Right cardiac atrium (tissue), 5 donors: ENCODE measurements around the gene RBPJ. TPM values are rescaled to one million over a fixed set of nuclear protein-coding genes. Genes with fewer than 3 reads are reported as not detected.

ENCODE experiments used
- ATAC-seq, 2 donors: fragments of 200-7000 bp; cut with Tn5 transposase; one replicate each; pipeline versions ENCODE4 v1.8.0 to v1.9.1; 2020; ENCODE audit warnings: moderate library complexity in 2 of 2, mild to moderate bottlenecking in 1 of 2
- DNase-seq, 3 donors: peaks; one replicate each; pipeline ENCODE4 v3.0.0-alpha.2; 2020
- H3K27ac ChIP-seq: one replicate; pipeline ENCODE4 v1.5.1; 2013; ENCODE audit warnings: mild to moderate bottlenecking, low read length, control low read depth, moderate library complexity
- H3K27me3 ChIP-seq: one replicate; pipeline ENCODE4 v1.6.1; 2013; ENCODE audit not compliant: control insufficient read depth, insufficient read depth
- H3K4me1 ChIP-seq: one replicate; pipeline ENCODE4 v1.6.1; 2013; ENCODE audit warnings: low read length; ENCODE audit not compliant: control insufficient read depth, insufficient read depth
- H3K4me3 ChIP-seq: one replicate; pipeline ENCODE4 v1.5.1; 2013; ENCODE audit warnings: low read length, control low read depth
- H3K9me3 ChIP-seq: one replicate; pipeline ENCODE4 v1.6.1; 2013; ENCODE audit warnings: low read length; ENCODE audit not compliant: control insufficient read depth
- WGBS: extraction: QIAGEN DNeasy Blood & Tissue Kit; methylation state at CpG from one replicate; pipeline ENCODE4 v1.1.7; 2013; 5-methylcytosine and 5-hydroxymethylcytosine counted together
- intact Hi-C, 4 donors: fragments of 100-400 bp; cut with DNase I; formaldehyde crosslinking; loops; one replicate each; pipeline versions ENCODE4 v1.11.0 to v1.14.0; 2022 to 2023
- polyA plus RNA-seq: library from polyadenylated mRNA; stranded (reverse); fragments of 200-250 nt; gene quantifications from one replicate; pipeline ENCODE4 v1.2.3, GENCODE V29; 2013
- total RNA-seq, 4 donors: library from RNA; stranded (reverse); fragmentation: NEBNext Ultra II Directional; extraction: Animal tissue kit (Norgen Biotek cat#: 25700); gene quantifications; one replicate each; pipeline ENCODE4 v1.2.1, GENCODE V29; 2021
- donor health status: healthy with polysubstance abuse.
- donor health status: DM: no; HTN: yes; CAD: no.
- donor health status: DM: no; HTN: no; CAD: no.
- donor health status: DM: no; HTN: yes; CAD: no; lungs with severe emphysema.
- donor health status: DM: yes; HTN: yes; CAD: no.

Gene RBPJ
- total and polyA plus RNA-seq, 5 donors, result 22.2 to 45.9 (median 43.0) TPM

GRCh38 chr4:26402458-26402857 lies 81.6 kb downstream of the RBPJ start:
- no peaks in the 10 kb centered on the region for H3K27me3 ChIP-seq
- peaks cover 2% of the 10 kb centered on the region for H3K9me3 ChIP-seq
- no peak for ATAC-seq
- H3K27ac ChIP-seq, result no peak overlapping the region
- 78% methylated on average over 3 of the region's 3 CpGs for WGBS
- no peak overlapping the region for H3K4me3 ChIP-seq
- no peaks in the 10 kb centered on the region for H3K4me1 ChIP-seq
- no peak for DNase-seq
- intact Hi-C loops, result loop anchor here in 2 of 4 donors (5.0 to 10.0 kb wide), 2 partner anchors 80 to 418 kb away; partner anchors contain the start of gene RBPJ (in 1 of the 2)

- H3K9me3 ChIP-seq, result peaks cover 2% of the 10 kb centered on the region
- no peaks in the 10 kb centered on the region for H3K27me3 ChIP-seq
- intact Hi-C loops, result loop anchor here in 2 of 4 donors (5.0 to 10.0 kb wide), 3 partner anchors 82 to 420 kb away; partner anchors contain the start of gene RBPJ (in 1 of the 2)
- WGBS, result 77% methylated on average over 3 of the region's 3 CpGs
- no peak overlapping the region for H3K27ac ChIP-seq
- DNase-seq (no peak), ATAC-seq (peak in 1 of 2 donors; percentile 40)
- H3K4me3 ChIP-seq, result no peak overlapping the region
- H3K4me1 ChIP-seq, result no peaks in the 10 kb centered on the region
Measured at GRCh38 chr4:26404743-26405206, 84.0 kb downstream of the RBPJ start.

- H3K4me3 ChIP-seq, result no peak overlapping the region
- no peaks in the 10 kb centered on the region for H3K27me3 ChIP-seq
- DNase-seq (no peak), ATAC-seq (no peak)
- intact Hi-C loops, result loop anchor here in 2 of 4 donors (5.0 to 10.0 kb wide), 2 partner anchors 324 to 422 kb away; no protein-coding TSS in a partner anchor
- no peaks in the 10 kb centered on the region for H3K4me1 ChIP-seq
- 95% methylated on average over 4 of the region's 4 CpGs for WGBS
- H3K27ac ChIP-seq, result no peak overlapping the region
- peaks cover 2% of the 10 kb centered on the region for H3K9me3 ChIP-seq
Measured at GRCh38 chr4:26406346-26406975, 85.6 kb downstream of the RBPJ start.

GRCh38 chr4:26407476-26407875 lies 86.7 kb downstream of the RBPJ start:
- DNase-seq (no peak), ATAC-seq (no peak)
- no peak overlapping the region for H3K4me3 ChIP-seq
- H3K27me3 ChIP-seq, result no peaks in the 10 kb centered on the region
- intact Hi-C loops, result loop anchor here in 2 of 4 donors (5.0 to 10.0 kb wide), 2 partner anchors 325 to 423 kb away; no protein-coding TSS in a partner anchor
- 99% methylated on average over 1 of the region's 1 CpG for WGBS
- H3K27ac ChIP-seq, result no peak overlapping the region
- peaks cover 2% of the 10 kb centered on the region for H3K9me3 ChIP-seq
- H3K4me1 ChIP-seq, result no peaks in the 10 kb centered on the region

- intact Hi-C loops, result loop anchor here (5.0 to 10.0 kb wide), 7 partner anchors 78 to 488 kb away; partner anchors contain the start of gene RBPJ (in 1 of the 4)
- Histone ChIP-seq H3K4me1 (peaks cover 3% of the 10 kb centered on the region), H3K27ac (no peak overlapping the region), H3K9me3 (peaks cover 2% of the 10 kb centered on the region), H3K4me3 (no peak overlapping the region), H3K27me3 (no peaks in the 10 kb centered on the region)
- ATAC-seq, result peak; percentile 39 to 63
- DNase-seq, result no peak
- WGBS, result 4% methylated on average over 2 of the region's 2 CpGs
Measured at GRCh38 chr4:26410385-26411293, 89.8 kb downstream of the RBPJ start.

DNA sequence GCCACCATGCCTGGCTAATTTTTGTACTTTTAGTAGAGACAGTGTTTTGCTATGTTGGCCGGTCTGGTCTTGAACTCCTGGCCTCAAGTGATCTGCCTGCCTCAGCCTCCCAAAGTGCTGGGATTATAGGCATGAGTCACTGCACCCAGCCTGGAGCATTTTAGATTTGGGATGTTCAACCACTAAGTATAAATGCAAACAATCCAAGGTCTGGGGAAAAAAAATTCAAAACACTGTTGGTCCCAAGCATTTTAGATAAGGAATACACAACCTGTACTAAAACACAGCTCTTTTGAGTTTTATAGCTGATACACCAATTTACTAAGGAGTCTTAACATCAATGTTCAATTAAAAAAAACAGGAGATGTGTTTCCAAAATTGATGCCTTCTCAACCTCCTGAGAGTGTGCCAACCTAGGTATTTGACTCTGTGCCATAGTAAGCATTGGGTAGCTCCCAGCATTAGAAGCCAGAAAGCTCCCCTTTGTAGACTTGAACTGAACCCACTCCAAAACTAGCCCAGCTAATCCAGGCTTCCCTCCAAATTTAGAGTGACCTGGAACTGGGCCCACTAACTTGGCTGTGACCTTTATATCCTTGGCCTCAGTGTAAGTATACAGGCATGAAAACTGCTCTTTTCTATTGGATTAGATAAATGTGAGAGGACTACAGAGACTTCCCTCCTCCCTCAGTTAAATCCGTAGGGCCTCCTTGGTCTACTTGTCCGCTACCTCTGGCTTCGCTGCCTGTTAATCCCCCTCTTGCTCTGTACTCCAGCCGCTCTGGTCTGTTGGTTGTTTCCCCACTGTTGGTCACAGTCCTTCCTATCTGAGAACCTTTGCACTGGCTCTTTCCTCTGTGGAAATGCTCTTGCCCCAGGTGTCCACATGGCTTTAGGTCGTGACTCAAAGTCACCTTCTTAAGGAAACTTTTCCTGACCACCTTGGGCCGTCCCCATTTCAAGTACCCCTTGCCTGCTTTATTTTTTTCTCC lies 91.9 kb downstream of the RBPJ start:
- H3K27ac ChIP-seq, result peak overlapping the region; percentile 59
- ATAC-seq (peak; percentile 89 to 93), DNase-seq (peak; percentile 56 to 80 (median 78))
- 50% methylated on average over 7 of the region's 7 CpGs for WGBS
- peaks cover 3% of the 10 kb centered on the region for H3K4me1 ChIP-seq
- intact Hi-C loops, result loop anchor here (5.0 to 10.0 kb wide), 7 partner anchors 80 to 490 kb away; partner anchors contain the start of gene RBPJ (in 1 of the 4)
- H3K27me3 ChIP-seq, result no peaks in the 10 kb centered on the region
- H3K4me3 ChIP-seq, result no peak overlapping the region
- no peaks in the 10 kb centered on the region for H3K9me3 ChIP-seq

DNA sequence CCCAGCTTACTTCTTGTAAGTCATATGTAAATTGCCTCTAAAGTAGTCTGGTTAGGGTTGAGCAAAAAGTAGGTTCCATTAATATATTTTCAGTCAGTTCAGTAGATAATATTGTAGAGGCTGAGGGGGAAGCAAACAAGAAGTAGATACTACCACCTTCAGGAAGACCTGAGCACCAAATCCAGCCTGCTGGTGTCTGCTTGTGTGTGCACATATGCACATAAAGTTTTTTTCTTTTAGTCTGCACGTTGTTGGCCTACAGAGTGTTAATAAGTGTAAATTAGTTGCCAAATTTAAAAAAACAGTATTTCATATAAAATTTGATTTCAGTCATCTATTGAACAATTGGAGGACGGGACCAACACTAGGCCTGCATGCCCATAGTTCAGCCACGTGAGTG lies 92.8 kb downstream of the RBPJ start:
- H3K4me1 ChIP-seq, result peaks cover 3% of the 10 kb centered on the region
- H3K4me3 ChIP-seq, result no peak overlapping the region

GRCh38 chr4:26418107-26418506 lies 97.3 kb downstream of the RBPJ start:
- no peak for ATAC-seq
- intact Hi-C loops, result loop anchor here in 3 of 4 donors (10.0 kb wide), 3 partner anchors 93 to 433 kb away; partner anchors contain the start of gene RBPJ (in 1 of the 3)
- WGBS, result 90% methylated on average over 1 of the region's 1 CpG

More for the DNA sequence above, 92.8 kb downstream of the RBPJ start:
- 86% methylated on average over 3 of the region's 3 CpGs for WGBS
- Histone ChIP-seq H3K9me3 (no peaks in the 10 kb centered on the region), H3K27me3 (no peaks in the 10 kb centered on the region), H3K27ac (no peak overlapping the region)
- no peak for DNase-seq
- intact Hi-C loops, result loop anchor here (5.0 to 10.0 kb wide), 7 partner anchors 81 to 491 kb away; partner anchors contain the start of gene RBPJ (in 1 of the 4)
- ATAC-seq, result no peak

DNA sequence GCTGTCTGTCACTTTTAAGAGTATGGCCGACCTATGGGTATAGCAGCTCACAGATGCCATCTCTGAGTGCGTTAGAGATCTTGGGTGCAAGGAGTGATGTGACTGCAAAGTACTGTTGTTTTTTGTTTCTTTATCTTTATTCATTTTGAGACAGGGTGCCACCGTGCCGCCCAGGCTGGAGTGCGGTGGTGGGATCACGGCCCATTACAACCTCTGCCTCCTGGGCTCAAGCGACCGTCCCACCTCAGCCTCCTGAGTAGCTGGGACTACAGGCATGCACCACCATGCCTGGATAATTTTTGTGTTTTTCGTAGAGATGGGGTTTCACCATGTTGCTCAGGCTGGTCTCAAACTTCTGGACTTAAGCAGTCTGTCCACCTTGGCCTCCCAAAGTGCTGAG lies 98.0 kb downstream of the RBPJ start:
- no peaks in the 10 kb centered on the region for H3K4me1 ChIP-seq
- 95% methylated on average over 9 of the region's 9 CpGs for WGBS
- no peaks in the 10 kb centered on the region for H3K27me3 ChIP-seq
- intact Hi-C loops, result loop anchor here in 3 of 4 donors (10.0 kb wide), 3 partner anchors 94 to 434 kb away; partner anchors contain the start of gene RBPJ (in 1 of the 3)
- no peak overlapping the region for H3K4me3 ChIP-seq
- DNase-seq (no peak), ATAC-seq (no peak)
- no peak overlapping the region for H3K27ac ChIP-seq
- H3K9me3 ChIP-seq, result no peaks in the 10 kb centered on the region

More at GRCh38 chr4:26418107-26418506, 97.3 kb downstream of the RBPJ start:
- Histone ChIP-seq H3K4me3 (no peak overlapping the region), H3K4me1 (peaks cover 1% of the 10 kb centered on the region), H3K9me3 (no peaks in the 10 kb centered on the region), H3K27me3 (no peaks in the 10 kb centered on the region), H3K27ac (no peak overlapping the region)
- no peak for DNase-seq

DNA sequence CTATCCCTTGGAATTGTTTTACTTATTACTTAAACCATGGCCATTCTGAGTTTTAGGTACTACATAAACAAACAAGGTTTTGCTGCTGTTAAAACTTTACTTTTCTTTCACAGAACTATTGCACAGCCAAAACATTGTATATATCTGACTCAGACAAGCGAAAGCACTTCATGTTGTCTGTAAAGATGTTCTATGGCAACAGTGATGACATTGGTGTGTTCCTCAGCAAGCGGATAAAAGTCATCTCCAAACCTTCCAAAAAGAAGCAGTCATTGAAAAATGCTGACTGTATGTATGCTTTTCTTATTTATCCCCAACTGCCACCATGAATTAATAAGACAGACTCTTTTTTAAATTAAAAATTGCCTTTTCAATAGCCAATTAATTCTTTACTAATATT lies 99.6 kb downstream of the RBPJ start:
- H3K4me3 ChIP-seq, result no peak overlapping the region
- no peaks in the 10 kb centered on the region for H3K9me3 ChIP-seq
- 90% methylated on average over 2 of the region's 2 CpGs for WGBS
- DNase-seq (no peak), ATAC-seq (no peak)
- H3K27me3 ChIP-seq, result no peaks in the 10 kb centered on the region
- intact Hi-C loops, result no loop called here
- no peak overlapping the region for H3K27ac ChIP-seq
- no peaks in the 10 kb centered on the region for H3K4me1 ChIP-seq
